NCI-H128 (cell line): ENCODE measurements around the gene SURF6.
"Not testable (repeated sequence)": the region's sequence is repeated elsewhere in the genome, so short reads cannot be mapped to it uniquely, and the experiment has no call there.

Experiments
- DNase-seq: peaks from one replicate; lab custom pipeline; 2025; ENCODE audit not compliant: unreplicated experiment; lab: John Stamatoyannopoulos, UW

The SURF6 gene

DNA sequence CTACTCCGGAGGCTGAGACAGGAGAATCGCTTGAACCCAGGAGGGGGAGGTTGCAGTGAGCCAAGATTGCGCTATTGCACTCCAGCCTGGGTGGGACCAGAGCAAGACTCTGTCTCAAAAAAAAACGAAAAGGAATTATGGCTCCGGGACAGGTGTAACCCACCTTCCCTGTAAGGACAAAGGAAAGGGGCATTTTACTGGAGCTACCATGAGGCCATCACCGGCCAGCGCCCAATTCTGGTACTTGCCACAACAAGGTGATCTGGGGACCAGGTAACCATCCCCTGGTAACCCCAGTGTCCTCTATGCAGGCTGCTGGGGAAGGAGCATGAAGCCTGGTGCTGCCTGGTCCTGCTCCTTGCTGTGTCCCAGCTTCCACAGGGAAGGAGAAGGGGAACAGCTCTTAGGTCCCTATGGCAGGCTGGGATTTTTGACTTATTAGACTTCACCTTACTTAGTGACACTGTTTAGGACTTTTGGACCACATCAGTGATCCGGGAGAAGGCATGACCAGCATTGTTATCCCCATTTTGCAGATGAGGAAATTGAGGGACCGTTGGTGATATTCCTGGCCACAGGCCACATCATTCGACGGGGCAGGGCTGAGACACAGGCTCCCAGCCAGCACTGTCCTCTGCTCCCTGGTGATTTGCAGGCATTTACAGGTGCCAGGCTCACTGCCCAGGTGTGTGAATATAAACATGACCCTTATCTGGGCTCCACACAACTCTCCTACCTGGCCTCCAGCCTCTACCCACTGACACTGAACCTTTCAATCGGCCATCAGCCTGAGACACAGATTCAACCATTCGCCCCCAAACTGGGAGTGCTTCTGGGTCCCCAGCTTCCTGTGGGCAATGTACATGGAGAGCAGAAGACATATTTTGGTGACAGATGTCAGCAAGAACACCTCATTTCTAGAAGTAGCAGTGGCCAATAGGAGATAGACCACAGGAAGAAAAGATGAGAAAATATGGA lies 34.4 kb downstream of the SURF6 start:
- no peak for DNase-seq

DNA sequence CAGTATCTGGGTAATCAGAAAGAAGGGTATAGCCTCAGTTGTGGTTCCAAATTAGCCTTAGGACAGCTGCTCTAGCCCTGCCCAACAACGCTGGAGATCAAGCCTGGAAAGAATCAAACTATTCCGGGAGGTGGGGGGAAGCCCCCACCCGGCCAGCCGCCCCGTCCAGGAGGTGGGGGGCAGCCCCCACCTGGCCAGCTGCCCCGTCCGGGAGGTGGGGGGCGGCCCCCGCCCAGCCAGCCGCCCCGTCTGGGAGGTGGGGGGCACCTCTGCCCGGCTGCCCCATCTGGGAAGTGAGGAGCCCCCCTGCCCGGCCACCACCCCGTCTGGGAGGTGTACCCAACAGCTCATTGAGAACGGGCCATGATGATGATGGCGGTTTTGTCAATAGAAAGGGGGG lies 36.0 kb downstream of the SURF6 start:
- DNase-seq = not testable (repeated sequence)

DNA sequence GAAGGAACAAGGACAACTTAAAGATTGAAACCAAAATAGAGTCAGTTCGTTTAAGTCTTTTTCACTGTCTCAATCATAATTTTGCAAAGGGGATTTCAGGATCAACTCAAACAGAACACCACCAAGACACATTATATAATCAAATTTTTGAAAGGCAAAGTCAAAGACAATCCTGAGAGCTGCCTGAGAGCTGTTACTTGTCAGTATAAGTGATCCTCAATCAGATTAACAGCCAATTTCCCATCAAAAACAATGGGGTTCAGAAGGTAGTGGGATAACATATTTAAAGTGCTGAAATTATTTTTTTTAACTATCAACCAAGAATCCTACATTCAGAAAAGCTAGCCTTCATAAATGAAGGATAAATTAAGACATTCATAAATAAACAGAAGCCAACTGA lies 41.7 kb downstream of the SURF6 start:
- DNase-seq = no peak

DNA sequence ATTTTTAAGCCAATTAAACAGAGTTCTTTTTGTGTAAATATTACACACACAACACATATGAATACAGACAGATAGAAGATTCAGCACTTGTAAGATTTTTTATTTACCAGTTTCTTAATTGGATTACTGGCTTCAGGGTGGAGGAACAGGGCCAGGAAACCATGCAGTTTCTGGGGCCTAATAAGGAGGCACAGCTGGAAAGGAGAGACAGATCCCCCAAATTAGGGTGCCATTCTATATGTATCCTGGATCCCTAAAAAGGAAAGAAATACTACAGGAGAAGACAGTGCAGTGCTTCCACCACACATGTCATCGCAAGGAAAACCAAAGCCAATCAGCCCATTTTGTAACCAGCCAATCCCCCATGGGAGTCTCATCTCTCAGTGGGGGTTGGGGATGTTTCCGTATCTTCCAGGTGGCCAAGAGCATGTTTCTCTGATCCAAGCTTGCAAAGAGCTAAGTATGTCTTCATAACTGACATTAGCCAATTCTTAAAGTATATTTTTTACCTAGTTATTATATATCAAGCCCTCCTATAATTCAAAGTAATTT lies 45.2 kb downstream of the SURF6 start:
- no peak for DNase-seq

DNA sequence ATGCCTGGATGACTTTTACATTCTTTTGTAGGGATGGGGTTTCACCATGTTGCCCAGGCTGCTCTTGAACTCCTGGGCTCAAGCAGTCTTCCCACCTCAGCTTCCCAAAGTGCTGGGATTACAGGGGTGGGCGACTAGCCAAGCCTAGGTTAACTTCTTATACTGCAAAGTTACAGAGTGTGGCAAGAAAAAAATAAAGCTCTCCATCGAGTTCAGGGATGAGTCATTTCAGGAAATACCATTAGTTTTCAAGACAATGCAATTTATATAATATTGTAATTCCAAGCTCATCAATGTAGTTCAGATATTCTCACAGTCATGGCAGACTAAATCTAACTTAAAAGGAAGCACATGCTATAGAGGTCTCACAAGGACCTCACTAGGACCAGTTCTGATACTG lies 49.5 kb downstream of the SURF6 start:
- no peak for DNase-seq

DNA sequence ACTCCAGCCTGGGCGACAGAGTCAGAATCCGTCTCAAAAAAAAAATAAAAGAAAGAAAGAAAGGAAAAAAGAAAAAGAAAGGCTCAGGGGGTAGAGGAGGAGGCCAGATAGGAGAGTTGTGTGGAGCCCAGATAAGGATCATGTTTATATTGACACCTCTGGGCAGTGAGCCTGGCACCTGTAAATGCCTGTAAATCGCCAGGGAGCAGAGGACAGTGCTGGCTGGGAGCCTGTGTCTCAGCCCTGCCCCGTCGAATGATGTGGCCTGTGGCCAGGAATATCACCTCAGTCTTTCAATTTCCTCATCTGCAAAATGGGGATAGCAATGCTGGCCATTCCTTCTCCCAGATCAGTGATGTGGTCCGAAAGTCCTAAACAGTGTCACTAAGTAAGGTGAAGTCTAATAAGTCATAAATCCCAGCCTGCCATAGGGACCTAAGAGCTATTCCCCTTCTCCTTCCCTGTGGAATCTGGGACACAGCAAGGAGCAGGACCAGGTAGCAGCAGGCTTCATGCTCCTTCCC lies 50.7 kb downstream of the SURF6 start:
- DNase-seq = no peak

DNA sequence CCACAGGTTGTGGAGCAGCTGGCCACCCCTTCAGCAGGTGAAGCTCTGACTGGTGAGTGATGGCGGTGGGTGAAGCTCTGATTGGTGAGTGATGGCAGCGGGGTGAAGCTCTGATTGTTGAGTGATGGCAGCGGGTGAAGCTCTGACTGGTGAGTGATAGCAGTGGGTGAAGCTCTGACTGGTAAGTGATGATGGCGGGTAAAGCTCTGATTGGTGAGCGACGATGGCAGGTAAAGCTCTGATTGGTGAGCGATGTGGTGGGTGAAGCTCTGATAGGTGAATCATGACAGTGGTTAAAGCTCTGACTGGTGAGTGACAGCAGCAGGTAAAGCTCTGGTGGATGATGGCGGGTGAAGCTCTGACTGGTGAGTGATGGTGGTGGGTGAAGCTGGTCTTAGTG lies 51.6 kb downstream of the SURF6 start:
- DNase-seq = no peak

DNA sequence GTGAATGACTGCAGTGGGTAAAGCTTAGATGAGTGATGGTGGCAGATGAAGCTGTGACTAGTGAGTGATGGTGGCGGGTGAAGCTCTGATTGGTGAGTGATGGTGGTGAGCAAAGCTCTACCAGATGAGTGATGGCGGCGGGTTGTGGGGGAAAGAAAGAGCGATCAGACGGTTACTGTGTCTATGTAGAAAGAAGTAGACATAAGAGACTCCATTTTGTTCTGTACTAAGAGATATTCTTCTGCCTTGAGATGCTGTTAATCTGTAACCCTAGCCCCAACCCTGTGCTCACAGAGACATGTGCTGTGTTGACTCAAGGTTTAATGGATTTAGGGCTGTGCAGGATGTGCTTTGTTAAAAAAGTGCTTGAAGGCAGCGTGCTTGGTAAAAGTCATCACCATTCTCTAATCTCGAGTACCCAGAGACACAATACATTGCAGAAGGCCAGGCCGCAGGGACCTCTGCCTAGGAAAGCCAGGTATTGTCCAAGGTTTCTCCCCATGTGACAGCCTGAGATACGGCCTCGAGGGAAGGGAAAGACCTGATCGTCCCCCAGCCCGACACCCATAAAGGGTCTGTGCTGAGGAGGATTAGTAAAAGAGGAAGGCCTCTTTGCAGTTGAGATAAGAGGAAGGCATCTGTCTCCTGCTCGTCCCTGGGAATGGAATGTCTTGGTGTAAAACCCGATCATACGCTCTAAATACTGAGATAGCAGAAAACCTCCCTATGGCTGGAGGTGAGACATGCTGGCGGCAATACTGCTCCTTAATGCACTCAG lies 52.5 kb downstream of the SURF6 start:
- DNase-seq = not testable (repeated sequence)

DNA sequence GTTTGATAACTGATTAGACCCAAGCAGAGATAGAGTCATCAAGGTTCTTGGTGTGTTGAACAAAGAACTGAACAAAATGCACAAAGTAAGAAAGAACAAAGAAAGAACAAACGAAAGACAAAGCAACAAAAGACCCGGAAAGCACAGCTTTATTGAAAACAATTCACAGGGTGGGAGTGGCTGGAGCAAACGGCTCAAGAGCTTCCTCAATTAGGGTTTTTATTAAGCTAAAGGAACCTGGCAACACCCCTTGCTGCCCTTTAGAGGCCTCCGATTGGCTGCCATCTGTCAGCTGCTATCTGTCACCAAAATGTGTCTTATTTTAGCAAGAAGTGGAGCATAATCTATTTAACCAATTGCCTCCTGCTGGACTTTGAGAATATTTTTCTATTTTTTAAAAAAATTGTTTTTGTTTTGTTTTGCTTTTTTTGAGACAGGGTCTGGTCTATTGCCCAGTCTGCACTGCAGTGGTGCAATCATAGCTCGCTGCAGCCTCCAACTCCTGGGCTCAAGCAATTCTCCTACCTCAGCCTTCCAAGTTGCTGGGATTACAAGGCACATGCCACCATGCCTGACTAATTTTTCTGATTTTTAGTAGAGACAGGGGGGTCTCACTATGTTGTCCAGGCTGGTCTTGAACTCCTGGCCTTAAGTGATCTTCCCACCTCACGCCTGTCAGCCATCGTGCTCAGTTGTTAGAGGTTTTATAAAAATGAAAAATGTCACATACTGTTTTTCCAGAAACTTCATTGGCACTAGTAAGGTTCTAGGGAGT lies 53.3 kb downstream of the SURF6 start:
- no peak for DNase-seq

DNA sequence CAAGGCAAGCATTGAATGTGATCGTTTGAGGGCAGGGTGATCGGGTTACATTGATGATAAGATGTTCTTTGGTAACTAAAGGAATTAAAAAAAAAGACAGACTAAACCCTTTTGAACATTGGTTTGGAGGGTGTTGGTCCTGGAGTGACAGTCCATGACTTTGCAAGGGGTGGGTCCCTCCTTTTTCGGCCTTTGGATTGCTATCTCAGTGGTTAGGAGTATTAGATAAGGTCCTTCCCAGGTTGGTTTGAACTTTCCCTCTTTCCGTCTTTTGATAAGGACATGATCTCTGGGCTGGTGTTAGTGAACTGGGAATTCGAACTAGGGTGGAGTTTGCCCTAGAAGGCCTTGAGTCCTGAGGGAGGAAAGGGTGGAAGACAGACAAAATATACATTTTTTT lies 55.6 kb downstream of the SURF6 start:
- no peak for DNase-seq
